SK-N-SH treated with all-trans-retinoic acid at 6 μM for 48 hours (cell line): Measurements from ENCODE around the gene NME1.

ENCODE experiments used
- ATAC-seq: fragments of 200-7000 bp; cut with Tn5 transposase; 3 replicates; pipeline ENCODE4 v1.9.1; 2020; ENCODE audit warnings: mild to moderate bottlenecking, moderate library complexity
- BACH2 ChIP-seq: fragments of 250-450 bp; sonication (Bioruptor Pico); IDR thresholded peaks from 2 replicates; pipeline ENCODE4 v1.9.0; 2021; ENCODE audit warnings: mild to moderate bottlenecking, borderline replicate concordance
- CREB5 ChIP-seq: fragments of 250-450 bp; sonication (Bioruptor Pico); IDR thresholded peaks from 2 replicates; pipeline ENCODE4 v1.5.1; 2020; ENCODE audit warnings: low read depth, mild to moderate bottlenecking, moderate library complexity
- ESRRG ChIP-seq: fragments of 250-450 bp; sonication (Bioruptor Pico); IDR thresholded peaks from 2 replicates; pipeline ENCODE4 v1.6.1; 2021; ENCODE audit warnings: mild to moderate bottlenecking
- ISL1 ChIP-seq: fragments of 250-450 bp; sonication (Bioruptor Pico); IDR thresholded peaks from 2 replicates; pipeline ENCODE4 v2.1.2; 2022; ENCODE audit warnings: mild to moderate bottlenecking, moderate library complexity
- PPARA ChIP-seq: fragments of 250-450 bp; sonication (Bioruptor Pico); IDR thresholded peaks from 2 replicates; pipeline ENCODE4 v1.5.0; 2020; ENCODE audit warnings: mild to moderate bottlenecking, borderline replicate concordance
- RARB ChIP-seq: fragments of 250-450 bp; sonication (Bioruptor Pico); IDR thresholded peaks from 2 replicates; pipeline ENCODE4 v1.8.0; 2021; ENCODE audit warnings: mild to moderate bottlenecking, moderate library complexity
- TCF4 ChIP-seq: fragments of 250-450 bp; sonication (Bioruptor Pico); IDR thresholded peaks from 2 replicates; pipeline ENCODE4 v1.8.0; 2021; ENCODE audit warnings: mild to moderate bottlenecking, moderate library complexity, borderline replicate concordance
- TOX ChIP-seq: fragments of 250-450 bp; sonication (Bioruptor Pico); IDR thresholded peaks from 2 replicates; pipeline ENCODE4 v1.8.0; 2021; ENCODE audit warnings: mild to moderate bottlenecking, moderate library complexity, borderline replicate concordance
- TSHZ2 ChIP-seq: fragments of 250-450 bp; sonication (Bioruptor Pico); IDR thresholded peaks from 2 replicates; pipeline ENCODE4 v1.5.0; 2020; ENCODE audit warnings: mild to moderate bottlenecking, moderate library complexity
- ZC3H10 ChIP-seq: fragments of 250-450 bp; sonication (Bioruptor Pico); IDR thresholded peaks from 2 replicates; pipeline ENCODE4 v1.5.1; 2021; ENCODE audit warnings: mild to moderate bottlenecking, moderate library complexity
- ZFP3 ChIP-seq: fragments of 250-450 bp; sonication (Bioruptor Pico); IDR thresholded peaks from 2 replicates; pipeline ENCODE4 v1.5.0; 2020; ENCODE audit warnings: mild to moderate bottlenecking, moderate library complexity
- ZFP30 ChIP-seq: fragments of 450-650 bp; formaldehyde crosslinking; IDR thresholded peaks from 2 replicates; pipeline ENCODE4 v1.5.0; 2022; ENCODE audit warnings: mild to moderate bottlenecking, moderate library complexity
- ZNF565 ChIP-seq: fragments of 450-650 bp; formaldehyde crosslinking; conservative IDR thresholded peaks from 2 replicates; pipeline ENCODE4 v1.5.0; 2020; ENCODE audit warnings: low read depth, mild to moderate bottlenecking, moderate library complexity
- ZNF70 ChIP-seq: fragments of 450-650 bp; formaldehyde crosslinking; IDR thresholded peaks from 2 replicates; pipeline ENCODE4 v1.5.0; 2020; ENCODE audit warnings: mild to moderate bottlenecking, moderate library complexity
- ZNF8 ChIP-seq: fragments of 450-650 bp; formaldehyde crosslinking; IDR thresholded peaks from 2 replicates; pipeline ENCODE4 v1.5.0; 2020; ENCODE audit warnings: mild to moderate bottlenecking, moderate library complexity
- TF ChIP-seq, protein P1 (sequence below): fragments of 250-450 bp; sonication (Bioruptor Pico); IDR thresholded peaks from 2 replicates; pipeline ENCODE4 v1.5.1; 2021; ENCODE audit warnings: mild to moderate bottlenecking, moderate library complexity
- TF ChIP-seq, protein P2 (sequence below): fragments of 250-450 bp; sonication (Bioruptor Pico); IDR thresholded peaks from 2 replicates; pipeline ENCODE4 v1.8.0; 2020; ENCODE audit warnings: mild to moderate bottlenecking, moderate library complexity, borderline replicate concordance

Gene NME1

GRCh38 chr17:51164911-51165679 lies 11.7 kb downstream of the NME1 start (continued):
- no peak for TF ChIP-seq CREB5 (CRISPR knock-in tag)

DNA sequence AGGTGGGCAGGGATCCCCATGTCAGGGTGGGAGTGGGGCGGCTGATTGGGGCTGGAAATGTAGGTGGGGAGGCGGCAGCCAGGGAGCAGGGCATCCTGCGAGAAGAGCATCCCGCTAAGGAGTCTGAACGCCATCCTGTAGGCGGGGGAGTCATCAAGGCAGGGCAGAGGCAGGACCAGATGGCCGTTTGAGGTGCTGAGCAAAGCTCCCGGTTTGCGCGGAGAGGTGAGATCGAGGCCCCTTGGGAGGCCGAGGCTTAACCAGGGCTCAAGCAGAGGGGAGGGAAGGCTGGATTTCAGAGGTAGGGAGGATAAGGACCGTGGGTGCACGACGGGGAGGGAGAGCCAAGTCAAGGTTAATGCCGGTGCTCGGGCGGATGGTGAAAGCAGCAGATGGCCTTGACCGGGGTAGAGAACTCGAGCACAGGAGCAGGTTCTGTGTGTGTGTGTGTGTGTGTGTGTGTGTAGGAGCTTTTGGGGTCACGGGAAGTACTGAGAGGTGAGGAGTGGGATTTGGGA lies 12.4 kb downstream of the NME1 start:
- TF ChIP-seq ZFP3 (CRISPR knock-in tag) (0 out of 2 replicates have a peak, but pooled peaks have one; percentile 53), ZNF70 (CRISPR knock-in tag) (0 out of 2 replicates have a peak, but pooled peaks have one; percentile 14), TCF4 (CRISPR knock-in tag) (0 out of 2 replicates have a peak, but pooled peaks have one; percentile 21), ESRRG (CRISPR knock-in tag) (0 out of 2 replicates have a peak, but pooled peaks have one; percentile 4), RARB (CRISPR knock-in tag) (no peak)
- ATAC-seq = peak; percentile 59

- TF ChIP-seq TCF4 (CRISPR knock-in tag) (no peak), PPARA (no peak), ZFP30 (0 out of 2 replicates have a peak, but pooled peaks have one; percentile 13), TSHZ2 (0 out of 2 replicates have a peak, but pooled peaks have one; percentile 65), ZNF565 (CRISPR knock-in tag) (no peak), BACH2 (CRISPR knock-in tag) (no peak), ZC3H10 (CRISPR knock-in tag) (no peak), TOX (no peak), ISL1 (CRISPR knock-in tag) (no peak), ZNF8 (no peak)
- TF ChIP-seq, protein P1, sequence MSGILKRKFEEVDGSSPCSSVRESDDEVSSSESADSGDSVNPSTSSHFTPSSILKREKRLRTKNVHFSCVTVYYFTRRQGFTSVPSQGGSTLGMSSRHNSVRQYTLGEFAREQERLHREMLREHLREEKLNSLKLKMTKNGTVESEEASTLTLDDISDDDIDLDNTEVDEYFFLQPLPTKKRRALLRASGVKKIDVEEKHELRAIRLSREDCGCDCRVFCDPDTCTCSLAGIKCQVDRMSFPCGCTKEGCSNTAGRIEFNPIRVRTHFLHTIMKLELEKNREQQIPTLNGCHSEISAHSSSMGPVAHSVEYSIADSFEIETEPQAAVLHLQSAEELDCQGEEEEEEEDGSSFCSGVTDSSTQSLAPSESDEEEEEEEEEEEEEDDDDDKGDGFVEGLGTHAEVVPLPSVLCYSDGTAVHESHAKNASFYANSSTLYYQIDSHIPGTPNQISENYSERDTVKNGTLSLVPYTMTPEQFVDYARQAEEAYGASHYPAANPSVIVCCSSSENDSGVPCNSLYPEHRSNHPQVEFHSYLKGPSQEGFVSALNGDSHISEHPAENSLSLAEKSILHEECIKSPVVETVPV (CRISPR knock-in tag) = no peak
- ATAC-seq = peak; percentile 94
Measured at GRCh38 chr17:51166198-51166986, 13.0 kb downstream of the NME1 start, which contains the start of gene NME2. TSS of gene NME2 (plus strand) at chr17:51166411. CDS start at chr17:51166831, 420 bp downstream.

DNA sequence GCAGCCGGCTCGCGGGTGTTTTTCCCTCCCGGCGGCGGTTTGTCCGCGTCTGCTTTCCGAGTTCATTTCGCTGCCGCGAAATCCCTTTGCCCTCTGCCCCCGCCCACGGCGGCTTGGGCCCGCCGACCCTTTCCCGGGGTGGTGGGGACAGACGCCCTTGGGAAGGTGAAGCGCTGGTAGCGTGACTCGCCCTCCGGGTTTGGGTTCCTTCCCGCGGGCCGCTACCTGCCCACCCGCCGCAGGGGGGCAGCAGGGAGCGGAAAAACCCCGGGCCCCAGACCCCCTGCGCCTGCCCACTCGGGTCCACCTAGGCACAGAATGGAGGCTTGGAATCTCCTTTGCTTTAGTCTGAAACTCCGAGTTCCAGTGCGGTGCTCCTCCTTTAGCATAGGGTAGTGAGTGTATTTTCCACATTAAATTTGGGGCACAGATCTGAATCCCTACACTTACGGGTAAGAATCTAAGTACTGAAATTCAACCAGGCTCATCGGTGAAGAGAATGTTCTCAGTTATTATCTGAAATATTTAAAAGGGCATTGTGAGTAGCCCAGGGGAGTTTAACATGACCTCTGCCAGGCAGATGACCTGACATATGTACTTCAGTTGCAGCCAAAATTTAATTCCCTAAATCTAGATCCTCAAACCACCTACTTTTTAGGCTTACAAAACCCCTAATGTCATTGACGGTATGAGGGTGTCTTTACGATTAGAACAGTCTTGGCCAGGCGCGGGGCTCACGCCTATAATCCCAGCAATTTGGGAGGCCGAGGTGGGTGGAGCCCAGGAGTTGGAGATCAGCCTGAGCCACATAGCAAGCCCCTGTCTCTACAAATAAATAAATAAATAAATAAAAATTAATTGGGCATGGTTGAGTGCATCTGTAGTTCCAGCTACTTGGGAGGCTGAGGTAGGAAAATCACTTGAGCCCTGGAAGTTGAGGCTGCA lies 13.9 kb downstream of the NME1 start:
- no peak for TF ChIP-seq TCF4 (CRISPR knock-in tag)
- TF ChIP-seq, protein P2, sequence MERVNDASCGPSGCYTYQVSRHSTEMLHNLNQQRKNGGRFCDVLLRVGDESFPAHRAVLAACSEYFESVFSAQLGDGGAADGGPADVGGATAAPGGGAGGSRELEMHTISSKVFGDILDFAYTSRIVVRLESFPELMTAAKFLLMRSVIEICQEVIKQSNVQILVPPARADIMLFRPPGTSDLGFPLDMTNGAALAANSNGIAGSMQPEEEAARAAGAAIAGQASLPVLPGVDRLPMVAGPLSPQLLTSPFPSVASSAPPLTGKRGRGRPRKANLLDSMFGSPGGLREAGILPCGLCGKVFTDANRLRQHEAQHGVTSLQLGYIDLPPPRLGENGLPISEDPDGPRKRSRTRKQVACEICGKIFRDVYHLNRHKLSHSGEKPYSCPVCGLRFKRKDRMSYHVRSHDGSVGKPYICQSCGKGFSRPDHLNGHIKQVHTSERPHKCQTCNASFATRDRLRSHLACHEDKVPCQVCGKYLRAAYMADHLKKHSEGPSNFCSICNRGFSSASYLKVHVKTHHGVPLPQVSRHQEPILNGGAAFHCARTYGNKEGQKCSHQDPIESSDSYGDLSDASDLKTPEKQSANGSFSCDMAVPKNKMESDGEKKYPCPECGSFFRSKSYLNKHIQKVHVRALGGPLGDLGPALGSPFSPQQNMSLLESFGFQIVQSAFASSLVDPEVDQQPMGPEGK (CRISPR knock-in tag) = no peak; the same call in 1 of the 2 replicates
- TF ChIP-seq, protein P1 (CRISPR knock-in tag) = no peak
- TF ChIP-seq ZFP30 = no peak
- no peak for TF ChIP-seq TOX
- no peak for TF ChIP-seq ZNF70 (CRISPR knock-in tag)
- no peak for TF ChIP-seq ISL1 (CRISPR knock-in tag)
- peak; percentile 62 for ATAC-seq
